ENCODE measurements around the gene TMEM170A.
"Not testable (repeated sequence)": the region's sequence is repeated elsewhere in the genome, so short reads cannot be mapped to it uniquely, and the experiment has no call there.

Gene TMEM170A

GRCh38 chr16:75464122-75464918 is at the start of gene TMEM170A:
Gene TMEM170A (minus strand): TSS chr16:75464689. CDS start chr16:75464600, 89 bp downstream.
- DNase-seq: peak; percentile 71

DNA sequence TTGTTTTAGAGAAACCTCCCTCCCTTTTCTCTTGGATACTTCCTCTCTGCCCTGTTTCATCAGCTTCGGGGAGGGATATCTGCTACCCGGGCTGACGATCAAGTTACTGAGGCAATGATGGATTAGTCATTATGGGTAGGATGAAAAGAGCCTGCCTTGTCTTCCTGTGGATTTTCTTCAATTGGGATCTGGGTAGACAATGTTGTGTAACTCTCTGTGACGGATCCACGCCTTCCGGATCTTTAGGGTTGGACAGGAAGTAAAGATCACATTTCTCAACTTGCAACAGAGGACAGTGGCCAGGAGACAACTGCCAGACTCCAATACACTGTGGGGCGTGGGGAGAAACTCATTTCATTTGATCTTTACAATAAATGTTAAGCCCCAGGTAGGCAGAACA is 42.1 kb upstream of the TMEM170A start:
- peak; percentile 59 for DNase-seq

DNA sequence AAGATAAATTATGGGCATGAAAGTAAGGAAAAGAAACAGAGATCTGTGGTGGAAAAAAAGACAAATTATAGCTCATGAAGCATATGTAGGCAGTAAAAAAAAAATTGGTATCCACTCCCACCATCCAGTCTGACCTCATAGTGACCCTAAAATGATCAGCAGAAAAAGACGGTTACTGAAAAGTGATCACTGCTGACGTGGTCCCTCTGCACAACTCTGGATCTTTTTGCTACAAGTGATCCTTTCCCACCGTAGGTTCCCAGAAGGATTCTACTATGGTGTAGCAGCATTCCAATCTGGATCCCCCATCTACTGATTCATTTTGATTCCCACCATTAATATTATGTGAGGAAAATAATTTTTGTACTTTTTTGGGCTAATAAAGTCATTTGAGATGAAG is 41.6 kb upstream of the TMEM170A start:
- DNase-seq: no peak

- no peak for DNase-seq
Observed at GRCh38 chr16:75503801-75504200, 39.3 kb upstream of the TMEM170A start.

- DNase-seq: no peak
Observed at GRCh38 chr16:75502916-75503605, 38.6 kb upstream of the TMEM170A start.

DNA sequence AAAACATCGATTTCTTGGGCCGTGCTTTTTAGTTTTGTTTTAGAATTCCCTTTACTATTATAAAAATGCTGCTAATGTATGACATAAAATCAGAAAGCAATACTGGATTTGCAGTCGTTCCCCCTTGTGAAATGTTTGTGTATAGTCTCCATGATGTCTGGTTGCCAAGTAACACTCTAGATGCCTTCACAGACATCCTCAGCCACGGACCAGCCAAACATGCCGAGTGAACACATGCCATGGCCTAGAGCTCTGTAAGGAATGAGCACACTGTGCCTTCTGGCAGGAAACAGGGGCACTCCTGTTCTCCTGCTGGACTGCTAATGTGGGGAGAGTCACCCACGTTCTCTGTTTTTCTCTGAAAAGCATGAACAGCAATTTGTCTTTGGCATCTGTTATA is 37.3 kb upstream of the TMEM170A start:
- DNase-seq: not testable (repeated sequence)

GRCh38 chr16:75501359-75501758 is 36.9 kb upstream of the TMEM170A start:
- no peak for DNase-seq

GRCh38 chr16:75498605-75499322 is 34.3 kb upstream of the TMEM170A start:
- not testable (repeated sequence) for DNase-seq

DNA sequence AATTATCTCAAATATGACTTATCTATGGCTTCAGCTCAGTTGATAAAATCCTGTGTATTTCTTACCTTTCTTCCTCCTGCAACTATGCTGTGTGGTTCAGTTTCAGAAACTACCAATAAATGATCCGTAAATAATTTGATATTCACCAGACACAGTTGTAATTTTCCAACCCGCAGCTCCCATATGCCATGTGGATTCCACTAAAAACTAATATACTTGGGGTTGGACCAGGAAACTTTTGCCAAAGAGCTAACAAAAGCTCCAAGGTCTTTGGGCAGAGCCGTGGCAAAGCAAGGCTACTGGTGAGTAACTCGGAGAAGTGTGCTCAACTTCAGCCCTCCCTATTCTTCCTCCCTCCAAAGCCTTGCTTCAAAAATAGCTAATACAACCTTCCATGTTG is 33.1 kb upstream of the TMEM170A start:
- DNase-seq: no peak

DNA sequence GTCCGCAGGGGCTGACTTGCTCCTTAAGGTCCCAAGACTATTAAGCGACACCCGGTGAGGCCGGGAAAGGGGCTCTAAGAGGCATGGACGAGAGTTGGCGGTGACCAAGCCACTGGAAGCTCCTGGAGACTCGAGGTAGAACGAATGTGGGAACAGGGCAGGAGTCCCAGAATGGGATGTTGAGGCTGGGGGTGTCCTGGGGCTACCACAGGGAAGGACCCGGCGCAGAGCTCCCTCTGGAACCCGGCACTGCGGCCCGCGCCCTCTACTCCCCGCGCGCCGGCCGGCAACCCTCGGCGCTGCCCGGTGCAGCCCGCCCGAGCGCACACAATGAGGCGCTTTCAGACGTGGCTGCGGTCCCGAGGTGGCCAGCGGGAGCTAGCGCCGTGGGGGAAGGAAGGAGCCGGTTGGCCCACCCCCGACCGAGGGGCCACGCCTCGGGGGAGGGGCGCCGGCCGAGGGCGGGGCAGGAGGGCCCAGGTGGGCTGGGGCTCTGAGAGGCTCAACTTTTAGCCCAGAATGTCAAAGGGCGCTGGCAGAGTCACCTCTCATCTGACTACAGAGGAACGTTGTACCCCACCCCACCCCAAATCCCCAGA is 30.7 kb upstream of the TMEM170A start, which contains the start of gene CHST6:
Gene CHST6, minus strand, starts transcription at position 366 of the 599 bp plus-strand sequence. CDS start 15,613 bp downstream, outside the sequence.
- DNase-seq: no peak

DNA sequence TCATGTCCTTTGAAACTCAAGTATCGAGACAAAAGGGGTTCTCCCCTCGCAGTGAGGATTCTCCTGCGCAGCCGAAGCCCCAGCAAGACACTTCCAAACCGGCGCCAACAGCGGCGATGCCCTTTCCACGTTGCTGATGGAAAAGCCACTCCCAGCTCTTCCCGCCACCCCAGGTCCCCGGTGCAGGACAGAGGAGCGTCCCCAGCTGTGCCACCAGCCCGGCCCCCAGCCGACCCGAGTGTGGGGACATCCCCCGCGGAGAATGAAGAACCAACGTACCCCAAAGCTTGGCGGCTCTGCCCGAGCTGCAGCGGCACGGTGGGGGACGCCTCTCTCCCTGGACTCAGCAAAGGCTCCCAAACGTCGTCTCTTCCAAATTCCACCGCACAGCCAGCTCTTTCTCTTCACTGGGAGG is 30.2 kb upstream of the TMEM170A start:
- DNase-seq: no peak

DNA sequence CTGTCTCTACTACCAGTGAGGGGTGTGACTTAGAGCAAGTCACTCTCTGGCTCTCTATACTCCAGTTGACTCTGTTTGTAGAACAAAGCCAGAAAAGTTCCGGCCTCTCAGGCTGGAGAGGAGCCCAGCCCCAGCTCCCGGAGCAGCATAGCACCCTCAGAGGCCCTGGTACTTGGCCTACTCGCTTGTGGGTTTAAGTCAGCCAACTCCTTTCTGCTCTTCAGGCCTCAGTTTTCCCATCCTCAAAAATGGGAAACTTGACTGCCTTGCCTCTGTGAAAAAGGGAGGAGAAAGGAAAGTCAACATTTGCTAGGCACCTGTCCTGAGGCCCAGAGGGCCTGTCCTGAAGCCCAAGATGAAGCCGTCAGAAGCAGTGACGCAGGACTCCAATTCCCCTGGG is 29.7 kb upstream of the TMEM170A start:
- no peak for DNase-seq

DNA sequence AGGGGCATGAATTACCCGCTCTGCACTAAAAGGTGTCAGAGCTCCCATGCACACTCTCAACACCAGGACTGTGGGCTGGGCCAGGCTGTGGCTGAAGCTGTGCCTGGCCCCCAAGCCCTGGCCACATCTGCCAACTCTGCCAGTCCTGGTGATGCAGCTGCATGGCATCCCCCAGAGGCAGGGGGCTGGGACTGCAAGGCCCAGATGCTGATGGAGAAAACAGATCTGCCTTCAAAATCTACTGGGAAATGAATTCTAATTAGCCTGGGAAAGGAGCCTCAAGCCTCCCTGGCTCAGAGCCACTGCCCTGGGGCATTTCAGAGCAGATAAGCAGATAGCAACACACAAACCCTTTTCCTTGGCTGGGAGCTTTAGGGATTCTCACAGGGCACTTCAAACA is 27.4 kb upstream of the TMEM170A start:
- no peak for DNase-seq

DNA sequence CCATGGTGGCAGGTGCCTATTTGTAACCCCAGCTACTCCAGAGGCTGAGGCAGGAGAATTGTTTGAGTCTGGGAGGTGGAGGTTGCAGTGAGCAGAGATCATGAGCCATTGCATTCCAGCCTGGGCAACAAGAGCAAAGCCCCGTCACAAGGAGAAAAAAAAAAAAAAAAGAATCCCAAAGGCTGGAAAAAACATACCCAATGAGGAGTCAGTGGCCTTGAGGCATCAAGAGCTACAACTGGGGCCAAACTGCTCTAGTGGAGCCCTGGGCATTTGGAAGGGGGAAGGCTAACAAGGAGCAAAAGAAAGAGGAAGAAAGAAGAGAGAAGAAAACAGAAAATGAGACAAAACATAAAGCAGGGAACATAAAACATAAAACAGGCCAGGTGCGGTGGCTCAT is 23.8 kb upstream of the TMEM170A start:
- DNase-seq: no peak

GRCh38 chr16:75486676-75487313 is 22.3 kb upstream of the TMEM170A start:
- no peak for DNase-seq

DNA sequence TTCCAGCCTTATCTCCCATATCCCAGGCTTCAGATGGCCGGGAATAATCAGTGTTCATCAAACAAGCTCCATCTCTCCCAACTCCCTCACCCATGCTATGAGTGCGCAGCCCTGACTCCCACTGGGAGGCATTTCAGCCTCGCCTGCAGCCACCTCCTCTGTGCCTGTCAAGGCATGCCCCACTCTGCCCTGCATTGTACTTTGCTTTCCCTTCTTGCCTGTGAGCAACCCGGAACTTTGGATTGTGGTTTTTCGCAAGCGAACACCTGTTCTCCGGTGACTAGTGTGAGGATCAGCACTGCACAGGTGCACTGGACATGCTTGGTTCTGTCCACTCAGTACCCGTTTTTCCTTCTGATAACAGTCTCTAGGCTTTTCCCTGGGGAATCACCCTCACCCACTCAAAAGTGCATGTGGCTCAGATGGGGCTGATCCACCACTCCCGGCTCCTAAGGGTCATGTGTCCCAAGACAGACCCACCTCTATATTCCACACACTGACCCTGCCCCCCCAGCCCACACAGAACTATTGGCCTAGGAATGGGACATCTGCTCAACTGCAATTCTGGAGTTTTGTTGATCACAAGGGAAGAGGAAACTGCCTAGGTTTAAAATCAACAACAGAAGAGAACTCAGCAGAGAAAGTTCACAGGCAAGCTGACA is 21.7 kb upstream of the TMEM170A start:
- DNase-seq: no peak

DNA sequence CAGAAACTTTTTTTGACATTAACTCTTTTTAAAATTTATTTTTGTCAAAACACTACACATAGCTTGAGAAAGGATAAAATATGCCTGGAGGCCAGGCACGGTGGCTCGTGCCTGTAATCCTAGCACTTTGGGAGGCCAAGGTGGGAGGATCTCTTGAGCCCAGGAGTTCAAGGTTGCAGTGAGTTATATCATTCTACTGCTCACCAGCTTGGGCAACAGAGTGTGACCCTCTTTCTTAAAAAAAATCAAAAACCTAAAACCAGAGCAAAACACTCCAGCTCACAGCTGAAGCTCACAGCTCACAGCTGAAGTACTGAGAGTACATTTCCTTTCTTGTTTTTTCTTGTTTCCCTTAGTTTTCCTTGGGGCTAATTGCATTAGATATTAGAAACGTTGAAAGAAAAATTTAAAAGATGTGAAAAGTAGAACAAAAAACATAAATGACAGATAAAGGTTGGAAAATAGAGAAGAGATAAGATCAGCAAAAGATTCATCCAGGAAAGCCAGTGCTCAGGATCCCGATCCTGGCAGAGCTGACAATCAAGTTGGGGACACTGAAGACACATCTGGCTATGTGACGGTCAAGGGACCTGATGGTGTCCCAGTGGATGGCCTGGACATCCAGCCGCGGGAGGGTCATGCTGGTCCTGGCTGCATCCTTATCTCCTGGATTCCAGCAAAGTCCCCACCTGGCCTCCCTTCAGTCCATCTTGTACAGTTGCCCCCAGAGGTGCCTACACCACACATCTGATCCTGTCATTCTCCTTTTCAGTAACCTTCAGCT is 20.9 kb upstream of the TMEM170A start:
- no peak for DNase-seq

- DNase-seq: no peak
Observed at GRCh38 chr16:75483222-75483621, 18.7 kb upstream of the TMEM170A start.

- no peak for DNase-seq
Observed at GRCh38 chr16:75482434-75483205, 18.1 kb upstream of the TMEM170A start.

GRCh38 chr16:75481475-75481874 is 17.0 kb upstream of the TMEM170A start:
- DNase-seq: no peak

Data from SIG-M5 (cell line).